Measurements from ENCODE around the gene FAM20A. TPM values are rescaled to one million over a fixed set of nuclear protein-coding genes. Genes with fewer than 3 reads are reported as not detected.

The FAM20A gene
- total and polyA plus RNA-seq, 2 of the 8 experiments (the other 6 are each of a cell fraction or from before 2014, with no cell fraction given), result 3.6 to 11.9 TPM

DNA sequence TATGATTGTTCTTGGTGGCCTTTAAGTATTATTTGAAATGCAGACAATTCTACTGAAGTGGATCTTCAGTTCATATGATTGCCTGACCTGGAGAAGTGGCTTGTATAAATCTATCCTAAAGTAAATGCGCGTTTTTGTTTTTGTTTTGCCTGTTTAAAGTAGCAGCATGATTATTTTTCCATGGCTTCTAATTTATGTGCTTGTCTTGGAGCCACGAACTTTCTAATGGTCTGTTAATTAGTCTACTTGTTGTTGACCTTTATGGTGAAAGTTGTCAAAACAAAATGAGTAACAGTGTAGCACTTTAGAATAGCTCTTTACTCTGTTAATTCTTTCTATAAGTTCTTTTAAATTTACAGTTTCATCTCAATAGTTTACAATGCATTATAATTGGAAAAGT, 87.2 kb downstream of the FAM20A start (continued):
- TF ChIP-seq, protein P1, sequence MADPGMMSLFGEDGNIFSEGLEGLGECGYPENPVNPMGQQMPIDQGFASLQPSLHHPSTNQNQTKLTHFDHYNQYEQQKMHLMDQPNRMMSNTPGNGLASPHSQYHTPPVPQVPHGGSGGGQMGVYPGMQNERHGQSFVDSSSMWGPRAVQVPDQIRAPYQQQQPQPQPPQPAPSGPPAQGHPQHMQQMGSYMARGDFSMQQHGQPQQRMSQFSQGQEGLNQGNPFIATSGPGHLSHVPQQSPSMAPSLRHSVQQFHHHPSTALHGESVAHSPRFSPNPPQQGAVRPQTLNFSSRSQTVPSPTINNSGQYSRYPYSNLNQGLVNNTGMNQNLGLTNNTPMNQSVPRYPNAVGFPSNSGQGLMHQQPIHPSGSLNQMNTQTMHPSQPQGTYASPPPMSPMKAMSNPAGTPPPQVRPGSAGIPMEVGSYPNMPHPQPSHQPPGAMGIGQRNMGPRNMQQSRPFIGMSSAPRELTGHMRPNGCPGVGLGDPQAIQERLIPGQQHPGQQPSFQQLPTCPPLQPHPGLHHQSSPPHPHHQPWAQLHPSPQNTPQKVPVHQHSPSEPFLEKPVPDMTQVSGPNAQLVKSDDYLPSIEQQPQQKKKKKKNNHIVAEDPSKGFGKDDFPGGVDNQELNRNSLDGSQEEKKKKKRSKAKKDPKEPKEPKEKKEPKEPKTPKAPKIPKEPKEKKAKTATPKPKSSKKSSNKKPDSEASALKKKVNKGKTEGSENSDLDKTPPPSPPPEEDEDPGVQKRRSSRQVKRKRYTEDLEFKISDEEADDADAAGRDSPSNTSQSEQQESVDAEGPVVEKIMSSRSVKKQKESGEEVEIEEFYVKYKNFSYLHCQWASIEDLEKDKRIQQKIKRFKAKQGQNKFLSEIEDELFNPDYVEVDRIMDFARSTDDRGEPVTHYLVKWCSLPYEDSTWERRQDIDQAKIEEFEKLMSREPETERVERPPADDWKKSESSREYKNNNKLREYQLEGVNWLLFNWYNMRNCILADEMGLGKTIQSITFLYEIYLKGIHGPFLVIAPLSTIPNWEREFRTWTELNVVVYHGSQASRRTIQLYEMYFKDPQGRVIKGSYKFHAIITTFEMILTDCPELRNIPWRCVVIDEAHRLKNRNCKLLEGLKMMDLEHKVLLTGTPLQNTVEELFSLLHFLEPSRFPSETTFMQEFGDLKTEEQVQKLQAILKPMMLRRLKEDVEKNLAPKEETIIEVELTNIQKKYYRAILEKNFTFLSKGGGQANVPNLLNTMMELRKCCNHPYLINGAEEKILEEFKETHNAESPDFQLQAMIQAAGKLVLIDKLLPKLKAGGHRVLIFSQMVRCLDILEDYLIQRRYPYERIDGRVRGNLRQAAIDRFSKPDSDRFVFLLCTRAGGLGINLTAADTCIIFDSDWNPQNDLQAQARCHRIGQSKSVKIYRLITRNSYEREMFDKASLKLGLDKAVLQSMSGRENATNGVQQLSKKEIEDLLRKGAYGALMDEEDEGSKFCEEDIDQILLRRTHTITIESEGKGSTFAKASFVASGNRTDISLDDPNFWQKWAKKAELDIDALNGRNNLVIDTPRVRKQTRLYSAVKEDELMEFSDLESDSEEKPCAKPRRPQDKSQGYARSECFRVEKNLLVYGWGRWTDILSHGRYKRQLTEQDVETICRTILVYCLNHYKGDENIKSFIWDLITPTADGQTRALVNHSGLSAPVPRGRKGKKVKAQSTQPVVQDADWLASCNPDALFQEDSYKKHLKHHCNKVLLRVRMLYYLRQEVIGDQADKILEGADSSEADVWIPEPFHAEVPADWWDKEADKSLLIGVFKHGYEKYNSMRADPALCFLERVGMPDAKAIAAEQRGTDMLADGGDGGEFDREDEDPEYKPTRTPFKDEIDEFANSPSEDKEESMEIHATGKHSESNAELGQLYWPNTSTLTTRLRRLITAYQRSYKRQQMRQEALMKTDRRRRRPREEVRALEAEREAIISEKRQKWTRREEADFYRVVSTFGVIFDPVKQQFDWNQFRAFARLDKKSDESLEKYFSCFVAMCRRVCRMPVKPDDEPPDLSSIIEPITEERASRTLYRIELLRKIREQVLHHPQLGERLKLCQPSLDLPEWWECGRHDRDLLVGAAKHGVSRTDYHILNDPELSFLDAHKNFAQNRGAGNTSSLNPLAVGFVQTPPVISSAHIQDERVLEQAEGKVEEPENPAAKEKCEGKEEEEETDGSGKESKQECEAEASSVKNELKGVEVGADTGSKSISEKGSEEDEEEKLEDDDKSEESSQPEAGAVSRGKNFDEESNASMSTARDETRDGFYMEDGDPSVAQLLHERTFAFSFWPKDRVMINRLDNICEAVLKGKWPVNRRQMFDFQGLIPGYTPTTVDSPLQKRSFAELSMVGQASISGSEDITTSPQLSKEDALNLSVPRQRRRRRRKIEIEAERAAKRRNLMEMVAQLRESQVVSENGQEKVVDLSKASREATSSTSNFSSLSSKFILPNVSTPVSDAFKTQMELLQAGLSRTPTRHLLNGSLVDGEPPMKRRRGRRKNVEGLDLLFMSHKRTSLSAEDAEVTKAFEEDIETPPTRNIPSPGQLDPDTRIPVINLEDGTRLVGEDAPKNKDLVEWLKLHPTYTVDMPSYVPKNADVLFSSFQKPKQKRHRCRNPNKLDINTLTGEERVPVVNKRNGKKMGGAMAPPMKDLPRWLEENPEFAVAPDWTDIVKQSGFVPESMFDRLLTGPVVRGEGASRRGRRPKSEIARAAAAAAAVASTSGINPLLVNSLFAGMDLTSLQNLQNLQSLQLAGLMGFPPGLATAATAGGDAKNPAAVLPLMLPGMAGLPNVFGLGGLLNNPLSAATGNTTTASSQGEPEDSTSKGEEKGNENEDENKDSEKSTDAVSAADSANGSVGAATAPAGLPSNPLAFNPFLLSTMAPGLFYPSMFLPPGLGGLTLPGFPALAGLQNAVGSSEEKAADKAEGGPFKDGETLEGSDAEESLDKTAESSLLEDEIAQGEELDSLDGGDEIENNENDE (IDR thresholded peaks at IDR 0.05; ENCODE audit: insufficient replicate concordance, low read length), result no peak
- TF ChIP-seq RNF2 (IDR thresholded peaks at IDR 0.05; ENCODE audit: borderline replicate concordance, low read depth, low read length, missing control alignments, poor library complexity, severe bottlenecking) (no peak), RFX5 (IDR thresholded peaks at IDR 0.05; ENCODE audit: borderline replicate concordance, low read depth, low read length) (no peak), PHF8 (conservative IDR thresholded peaks at IDR 0.05; ENCODE audit: low read depth, low read length) (no peak), JUN (IDR thresholded peaks at IDR 0.05; ENCODE audit: low read depth, low read length) (no peak), RXRA (IDR thresholded peaks at IDR 0.05; ENCODE audit: insufficient read depth, low read depth, low read length) (no peak), SP2 (IDR thresholded peaks at IDR 0.05; ENCODE audit: low read length) (no peak)
